SH-SY5Y (cell line): ENCODE measurements around the gene PHF19.

Source experiments
- GATA2 ChIP-seq: IDR thresholded peaks from 2 replicates; pipeline ENCODE4 v1.6.1; 2011; ENCODE audit warnings: mild to moderate bottlenecking, low read depth, low read length
- GATA3 ChIP-seq: IDR thresholded peaks from 2 replicates; pipeline ENCODE4 v1.6.1; 2011; ENCODE audit warnings: low read depth, mild to moderate bottlenecking, low read length, moderate library complexity

PHF19 gene

GRCh38 chr9:120890320-120891244 is 13.6 kb upstream of the PHF19 start:
- TF ChIP-seq GATA2 (no peak), GATA3 (no peak)

GRCh38 chr9:120889606-120890271 is 12.8 kb upstream of the PHF19 start:
- TF ChIP-seq GATA2 (no peak), GATA3 (no peak)

- TF ChIP-seq GATA3 (no peak), GATA2 (no peak)
Observed at GRCh38 chr9:120888626-120889025, 11.6 kb upstream of the PHF19 start.

GRCh38 chr9:120886490-120886967 is 9.5 kb upstream of the PHF19 start:
- TF ChIP-seq GATA3: no peak

- TF ChIP-seq GATA3 (no peak), GATA2 (no peak)
Observed at GRCh38 chr9:120885958-120886357, 9.0 kb upstream of the PHF19 start.

GRCh38 chr9:120885457-120885856 is 8.5 kb upstream of the PHF19 start:
- TF ChIP-seq GATA2 (no peak), GATA3 (no peak)

- TF ChIP-seq GATA3 (no peak), GATA2 (no peak)
Observed at GRCh38 chr9:120883608-120883996, 6.6 kb upstream of the PHF19 start.

GRCh38 chr9:120882935-120883607 is 6.1 kb upstream of the PHF19 start:
- no peak for TF ChIP-seq GATA3
- no peak for TF ChIP-seq GATA2

- TF ChIP-seq GATA2 (no peak), GATA3 (no peak)
Observed at GRCh38 chr9:120879446-120879845, 2.5 kb upstream of the PHF19 start.

GRCh38 chr9:120878188-120879130 is 1.5 kb upstream of the PHF19 start:
- no peak for TF ChIP-seq GATA2

- TF ChIP-seq GATA2: no peak
- no peak for TF ChIP-seq GATA3
Observed at GRCh38 chr9:120877276-120878034, 467 bp upstream of the PHF19 start.

GRCh38 chr9:120875954-120876841 is 790 bp downstream of the PHF19 start:
- TF ChIP-seq GATA2 (0 out of 2 replicates have a peak, but pooled peaks have one; percentile 6), GATA3 (no peak)

- TF ChIP-seq GATA2 (no peak), GATA3 (no peak)
Observed at GRCh38 chr9:120875643-120875953, 1.4 kb downstream of the PHF19 start.
